OCI-LY7 (cell line): ENCODE data around the gene THRB. TPM values are rescaled to one million over a fixed set of nuclear protein-coding genes. Genes with fewer than 3 reads are reported as not detected.

Experiments used
- BruUV-seq: library from RNA; stranded (reverse); fragments of 400-500 nt; replicated peaks from 2 replicates; lab custom pipeline; 2021; lab: Mats Ljungman, UMichigan
- CTCF ChIA-PET: fragments of 300-600 bp; sonication (Branson Sonifier 250); formaldehyde crosslinking; loops from one replicate; lab custom pipeline; 2022; ENCODE audit warnings: antibody characterized with exemption; ENCODE audit not compliant: unreplicated experiment; lab: Charles Lee
- POLR2A ChIA-PET: fragments of 300-600 bp; sonication (Branson Sonifier 250); formaldehyde crosslinking; loops from one replicate; lab custom pipeline; 2022; ENCODE audit warnings: antibody characterized with exemption; lab: Charles Lee
- DNase-seq: peaks from one replicate; pipeline ENCODE4 v3.0.0-alpha.2; 2015; ENCODE audit warnings: low spot score
- H2AFZ ChIP-seq: fragments of 200-600 bp; sonication (generic), shearing (Covaris generic); 2 replicates; pipeline ENCODE4 v1.6.1; 2014; ENCODE audit warnings: mild to moderate bottlenecking, antibody characterized with exemption, low read length, moderate library complexity
- H3K27ac ChIP-seq: fragments of 200-600 bp; sonication (generic); 2 replicates; pipeline ENCODE4 v1.5.1; 2014; ENCODE audit warnings: mixed run types, low read depth, mild to moderate bottlenecking, moderate library complexity, low read length, inconsistent platforms; ENCODE audit not compliant: poor library complexity, severe bottlenecking
- H3K36me3 ChIP-seq: fragments of 200-600 bp; sonication (generic); 2 replicates; pipeline ENCODE4 v1.6.1; 2014; ENCODE audit warnings: mild to moderate bottlenecking, antibody characterized with exemption, low read length, moderate library complexity, mixed read lengths; ENCODE audit not compliant: insufficient read depth
- H3K4me1 ChIP-seq: fragments of 200-600 bp; sonication (generic); 2 replicates; pipeline ENCODE4 v1.5.1; 2014; ENCODE audit warnings: mild to moderate bottlenecking, low read length; ENCODE audit not compliant: insufficient read depth, poor library complexity, severe bottlenecking
- H3K4me2 ChIP-seq: fragments of 200-600 bp; sonication (generic); 2 replicates; pipeline ENCODE4 v1.6.1; 2014; ENCODE audit warnings: mild to moderate bottlenecking, low read length
- H3K4me3 ChIP-seq: fragments of 200-600 bp; sonication (generic); 2 replicates; pipeline ENCODE4 v1.5.1; 2014; ENCODE audit warnings: mild to moderate bottlenecking, low read depth, low read length; ENCODE audit not compliant: poor library complexity, severe bottlenecking
- H3K79me2 ChIP-seq: fragments of 200-600 bp; sonication (generic); 2 replicates; pipeline ENCODE4 v1.6.1; 2016; ENCODE audit warnings: low read depth, mild to moderate bottlenecking, low read length, moderate library complexity, mixed read lengths; ENCODE audit not compliant: insufficient read depth
- H3K9me2 ChIP-seq: fragments of 200-600 bp; sonication (generic); 2 replicates; pipeline ENCODE4 v1.6.1; 2016; ENCODE audit warnings: mild to moderate bottlenecking, low read length, mixed read lengths; ENCODE audit not compliant: insufficient read depth
- H3K9me3 ChIP-seq: fragments of 200-600 bp; sonication (generic); 2 replicates; pipeline ENCODE4 v1.6.1; 2014; ENCODE audit warnings: mild to moderate bottlenecking, mixed run types, low read length, mixed read lengths
- H4K20me1 ChIP-seq: fragments of 200-600 bp; sonication (generic); 2 replicates; pipeline ENCODE4 v1.6.1; 2014; ENCODE audit warnings: mild to moderate bottlenecking, antibody characterized with exemption, low read length, moderate library complexity, mixed read lengths; ENCODE audit not compliant: insufficient read depth
- CTCF ChIP-seq: fragments of 200-600 bp; sonication (generic); conservative IDR thresholded peaks from 2 replicates; pipeline ENCODE4 v1.5.1; 2014; ENCODE audit warnings: mild to moderate bottlenecking, antibody characterized with exemption, low read length, moderate library complexity, mixed read lengths
- EZH2phosphoT487 ChIP-seq: fragments of 200-600 bp; sonication (generic); IDR thresholded peaks from 2 replicates; pipeline ENCODE4 v1.6.1; 2018; ENCODE audit warnings: low read depth, borderline replicate concordance, mild to moderate bottlenecking, mixed run types, antibody characterized with exemption, low read length, moderate library complexity, mixed read lengths
- intact Hi-C: fragments of 100-400 bp; cut with micrococcal nuclease; formaldehyde crosslinking; loops from one replicate; pipeline ENCODE4 v1.10.0; 2022; ENCODE audit not compliant: unreplicated experiment
- total RNA-seq, 2 experiments: library from RNA; depleted of rRNA in 1 of 2; stranded (reverse); fragments of >200 nt in 1 of 2; shearing (Covaris generic) in 1 of 2; gene quantifications; 2 replicates each; pipeline ENCODE4 v1.2.3, GENCODE V29; 2014 to 2022

Gene THRB
- total RNA-seq, 2 experiments from 2014 or later = not detected

- CTCF ChIA-PET = interaction anchor here (0.6 kb wide), 1 partner anchor 456 kb away, joined by 3 read pairs; no protein-coding TSS in a partner anchor
- H4K20me1 ChIP-seq = no peaks in the 10 kb centered on the region
- no peaks in the 10 kb centered on the region for H3K9me3 ChIP-seq
- no peak for DNase-seq
- POLR2A ChIA-PET = no interaction called here
- no peaks in the 10 kb centered on the region for H3K9me2 ChIP-seq
- H2AFZ ChIP-seq = no peak overlapping the region
- H3K4me3 ChIP-seq = no peak overlapping the region
- H3K36me3 ChIP-seq = no peaks in the 10 kb centered on the region
- intact Hi-C loops = no loop called here
- H3K79me2 ChIP-seq = no peaks in the 10 kb centered on the region
- TF ChIP-seq CTCF = no peak
- no peak for TF ChIP-seq EZH2phosphoT487
- no peaks in the 10 kb centered on the region for H3K4me1 ChIP-seq
- no TSS peak for BruUV-seq
- H3K27ac ChIP-seq = no peak overlapping the region
- no peak overlapping the region for H3K4me2 ChIP-seq
These were observed 5.3 kb upstream of the THRB start for GRCh38 chr3:24499991-24500390.

GRCh38 chr3:24498796-24499195, 4.1 kb upstream of the THRB start:
- H3K4me1 ChIP-seq = no peaks in the 10 kb centered on the region
- ChIA-PET CTCF (no interaction called here), POLR2A (no interaction called here)
- H2AFZ ChIP-seq = no peak overlapping the region
- no TSS peak for BruUV-seq
- H3K36me3 ChIP-seq = no peaks in the 10 kb centered on the region
- H3K27ac ChIP-seq = no peak overlapping the region
- no peaks in the 10 kb centered on the region for H3K9me3 ChIP-seq
- no peaks in the 10 kb centered on the region for H3K9me2 ChIP-seq
- no peak for DNase-seq
- no peaks in the 10 kb centered on the region for H3K79me2 ChIP-seq
- intact Hi-C loops = no loop called here
- H4K20me1 ChIP-seq = no peaks in the 10 kb centered on the region
- H3K4me3 ChIP-seq = no peak overlapping the region
- TF ChIP-seq EZH2phosphoT487 (no peak), CTCF (no peak)
- H3K4me2 ChIP-seq = no peak overlapping the region

- no peak for DNase-seq
- Histone ChIP-seq H3K4me3 (no peak overlapping the region), H3K36me3 (no peaks in the 10 kb centered on the region), H3K9me2 (no peaks in the 10 kb centered on the region), H2AFZ (no peak overlapping the region), H3K9me3 (no peaks in the 10 kb centered on the region), H4K20me1 (no peaks in the 10 kb centered on the region), H3K79me2 (no peaks in the 10 kb centered on the region), H3K4me2 (no peak overlapping the region), H3K4me1 (no peaks in the 10 kb centered on the region), H3K27ac (no peak overlapping the region)
- ChIA-PET POLR2A (no interaction called here), CTCF (no interaction called here)
- intact Hi-C loops = no loop called here
- BruUV-seq = no TSS peak
- TF ChIP-seq EZH2phosphoT487 (no peak), CTCF (no peak)
These were observed 3.7 kb upstream of the THRB start for GRCh38 chr3:24498391-24498790.
